Activated T-cell treated with anti-CD3 and anti-CD28 coated beads, Interleukin-2, amount 50 U/mL, for 72 hours (primary cell): ENCODE measurements around the gene ALMS1. TPM values are rescaled to one million over a fixed set of nuclear protein-coding genes. Genes with fewer than 3 reads are reported as not detected.
"Not testable (repeated sequence)": the region's sequence is repeated elsewhere in the genome, so short reads cannot be mapped to it uniquely, and the experiment has no call there.

ENCODE experiments used
- ATAC-seq, 2 donors: fragments of 150-1000 bp; cut with Tn5 transposase; replicated peaks in 1 of 2; 2 replicates each; pipeline ENCODE4 v1.10.0; 2021; ENCODE audit warnings: moderate library complexity in 2 of 2, mild to moderate bottlenecking in 1 of 2
- DNase-seq, 2 donors: peaks; one replicate each; pipeline ENCODE4 v3.0.0; 2021 to 2022; ENCODE audit warnings: mixed read lengths in 1 of 2
- H3K27ac Mint-ChIP-seq: one replicate; pipeline ENCODE4 v1.8.0; 2022; ENCODE audit warnings: mild to moderate bottlenecking, moderate library complexity, mixed read lengths
- H3K27me3 Mint-ChIP-seq: one replicate; pipeline ENCODE4 v1.8.0; 2022; ENCODE audit warnings: low read depth, mixed read lengths
- H3K36me3 Mint-ChIP-seq, 2 donors: one replicate each; pipeline ENCODE4 v1.8.0; 2022; ENCODE audit warnings: mixed read lengths in 2 of 2, mild to moderate bottlenecking in 1 of 2; ENCODE audit not compliant: insufficient read depth in 2 of 2
- H3K4me1 Mint-ChIP-seq: one replicate; pipeline ENCODE4 v1.8.0; 2022; ENCODE audit warnings: low read depth, mixed read lengths
- H3K4me3 Mint-ChIP-seq, 2 donors: one replicate each; pipeline ENCODE4 v1.8.0; 2022; ENCODE audit warnings: mild to moderate bottlenecking in 2 of 2, mixed read lengths in 2 of 2, moderate library complexity in 2 of 2
- H3K9me3 Mint-ChIP-seq, 2 donors: one replicate each; pipeline ENCODE4 v1.8.0; 2022; ENCODE audit warnings: mixed read lengths in 2 of 2
- total RNA-seq, 2 donors: library from RNA; stranded (reverse); gene quantifications; one replicate each; pipeline ENCODE4 v1.2.3, GENCODE V29; 2022

ALMS1 gene
- total RNA-seq, 2 donors from 2014 or later: 13.0 to 16.5 TPM

- Mint-ChIP-seq H3K27ac (peak overlapping the region; percentile 1), H3K9me3 (no peaks in the 10 kb centered on the region), H3K4me3 (no peak overlapping the region), H3K27me3 (no peaks in the 10 kb centered on the region), H3K4me1 (peaks cover 10% of the 10 kb centered on the region), H3K36me3 (peaks cover 8 to 14% of the 10 kb centered on the region in 2 donors)
- DNase-seq (no peak), ATAC-seq (no peak)
Observed at GRCh38 chr2:73489053-73489452, 103.4 kb downstream of the ALMS1 start.

- no peak overlapping the region for H3K4me3 Mint-ChIP-seq
- no peaks in the 10 kb centered on the region for H3K27me3 Mint-ChIP-seq
- peak; percentile 45 to 47 for ATAC-seq
- peaks cover 6 to 7% of the 10 kb centered on the region in 2 donors for H3K36me3 Mint-ChIP-seq
- peaks cover 12% of the 10 kb centered on the region for H3K4me1 Mint-ChIP-seq
- H3K9me3 Mint-ChIP-seq: no peaks in the 10 kb centered on the region
- H3K27ac Mint-ChIP-seq: no peak overlapping the region
- DNase-seq: no peak
Observed at GRCh38 chr2:73494031-73494430, 108.4 kb downstream of the ALMS1 start.

- ATAC-seq: no peak
- DNase-seq: no peak
- H3K27me3 Mint-ChIP-seq: no peaks in the 10 kb centered on the region
- peaks cover 17 to 31% of the 10 kb centered on the region in 2 donors for H3K36me3 Mint-ChIP-seq
- H3K4me3 Mint-ChIP-seq: no peak overlapping the region
- H3K9me3 Mint-ChIP-seq: peaks cover 15 to 19% of the 10 kb centered on the region in 2 donors
- H3K4me1 Mint-ChIP-seq: no peaks in the 10 kb centered on the region
- no peak overlapping the region for H3K27ac Mint-ChIP-seq
Observed at GRCh38 chr2:73503992-73504570, 118.4 kb downstream of the ALMS1 start.

- not testable (repeated sequence) for H3K27me3 Mint-ChIP-seq, DNase-seq, H3K4me3 Mint-ChIP-seq, H3K4me1 Mint-ChIP-seq, ATAC-seq, H3K27ac Mint-ChIP-seq
- peaks cover 20 to 23% of the 10 kb centered on the region in 2 donors for H3K9me3 Mint-ChIP-seq
- H3K36me3 Mint-ChIP-seq: peaks cover 21 to 36% of the 10 kb centered on the region in 2 donors
Observed at GRCh38 chr2:73504850-73505249, 119.2 kb downstream of the ALMS1 start.

GRCh38 chr2:73510470-73510869 is 124.8 kb downstream of the ALMS1 start:
- H3K4me3 Mint-ChIP-seq: not testable (repeated sequence)

GRCh38 chr2:73516033-73516432 is 130.4 kb downstream of the ALMS1 start:
- Mint-ChIP-seq H3K36me3 (peaks cover 11 to 24% of the 10 kb centered on the region in 2 donors), H3K4me3 (no peak overlapping the region), H3K27ac (peak overlapping the region; percentile 41), H3K27me3 (no peaks in the 10 kb centered on the region), H3K9me3 (peaks cover 10 to 12% of the 10 kb centered on the region in 2 donors), H3K4me1 (peaks cover 11% of the 10 kb centered on the region)
- ATAC-seq (no peak), DNase-seq (no peak)

More at GRCh38 chr2:73510470-73510869, 124.8 kb downstream of the ALMS1 start:
- H3K27ac Mint-ChIP-seq, DNase-seq, ATAC-seq, H3K4me1 Mint-ChIP-seq, H3K27me3 Mint-ChIP-seq: not testable (repeated sequence)
- H3K9me3 Mint-ChIP-seq: peaks cover 32 to 33% of the 10 kb centered on the region in 2 donors
- H3K36me3 Mint-ChIP-seq: peaks cover 26 to 53% of the 10 kb centered on the region in 2 donors

GRCh38 chr2:73528688-73529087 is 143.1 kb downstream of the ALMS1 start:
- H3K4me1 Mint-ChIP-seq: no peaks in the 10 kb centered on the region
- peaks cover 17 to 20% of the 10 kb centered on the region in 2 donors for H3K9me3 Mint-ChIP-seq
- H3K27me3 Mint-ChIP-seq: no peaks in the 10 kb centered on the region
- DNase-seq (no peak), ATAC-seq (no peak)
- no peak overlapping the region for H3K4me3 Mint-ChIP-seq
- H3K27ac Mint-ChIP-seq: no peak overlapping the region
- peaks cover 29 to 70% of the 10 kb centered on the region in 2 donors for H3K36me3 Mint-ChIP-seq

GRCh38 chr2:73530773-73531172 is 145.1 kb downstream of the ALMS1 start:
- ATAC-seq, H3K27ac Mint-ChIP-seq, H3K4me1 Mint-ChIP-seq, H3K4me3 Mint-ChIP-seq, DNase-seq, H3K27me3 Mint-ChIP-seq: not testable (repeated sequence)
- peaks cover 17 to 20% of the 10 kb centered on the region in 2 donors for H3K9me3 Mint-ChIP-seq
- peaks cover 29 to 68% of the 10 kb centered on the region in 2 donors for H3K36me3 Mint-ChIP-seq

GRCh38 chr2:73532381-73532780 is 146.7 kb downstream of the ALMS1 start:
- DNase-seq (no peak), ATAC-seq (no peak)
- H3K36me3 Mint-ChIP-seq: peaks cover 31 to 69% of the 10 kb centered on the region in 2 donors
- peaks cover 13 to 14% of the 10 kb centered on the region in 2 donors for H3K9me3 Mint-ChIP-seq
- H3K27ac Mint-ChIP-seq: no peak overlapping the region
- H3K27me3 Mint-ChIP-seq: no peaks in the 10 kb centered on the region
- no peak overlapping the region for H3K4me3 Mint-ChIP-seq
- H3K4me1 Mint-ChIP-seq: no peaks in the 10 kb centered on the region

GRCh38 chr2:73536133-73536840 is 150.7 kb downstream of the ALMS1 start:
- H3K36me3 Mint-ChIP-seq: peaks cover 12 to 50% of the 10 kb centered on the region in 2 donors
- no peak overlapping the region for H3K4me3 Mint-ChIP-seq
- peaks cover 10 to 11% of the 10 kb centered on the region in 2 donors for H3K9me3 Mint-ChIP-seq
- DNase-seq: no peak
- no peaks in the 10 kb centered on the region for H3K27me3 Mint-ChIP-seq
- H3K27ac Mint-ChIP-seq: no peak overlapping the region
- H3K4me1 Mint-ChIP-seq: no peaks in the 10 kb centered on the region
- no peak for ATAC-seq

GRCh38 chr2:73560875-73561274 is 175.2 kb downstream of the ALMS1 start:
- not testable (repeated sequence) for ATAC-seq, DNase-seq, H3K27me3 Mint-ChIP-seq

GRCh38 chr2:73561422-73561821 is 175.8 kb downstream of the ALMS1 start:
- no peak for ATAC-seq
- no peaks in the 10 kb centered on the region for H3K9me3 Mint-ChIP-seq

More at GRCh38 chr2:73560875-73561274, 175.2 kb downstream of the ALMS1 start:
- not testable (repeated sequence) for H3K9me3 Mint-ChIP-seq, H3K4me1 Mint-ChIP-seq, H3K36me3 Mint-ChIP-seq, H3K4me3 Mint-ChIP-seq
- H3K27ac Mint-ChIP-seq: peak overlapping the region; percentile 54

GRCh38 chr2:73564986-73565385 is 179.3 kb downstream of the ALMS1 start:
- Mint-ChIP-seq H3K4me3 (no peak overlapping the region), H3K9me3 (no peaks in the 10 kb centered on the region), H3K36me3 (peaks cover 0 to 5% of the 10 kb centered on the region in 2 donors), H3K27me3 (no peaks in the 10 kb centered on the region), H3K27ac (no peak overlapping the region), H3K4me1 (no peaks in the 10 kb centered on the region)
- ATAC-seq (no peak), DNase-seq (no peak)

More at GRCh38 chr2:73561422-73561821, 175.8 kb downstream of the ALMS1 start:
- DNase-seq: no peak
- Mint-ChIP-seq H3K27me3 (no peaks in the 10 kb centered on the region), H3K27ac (no peak overlapping the region), H3K36me3 (peaks cover 0 to 5% of the 10 kb centered on the region in 2 donors), H3K4me1 (no peaks in the 10 kb centered on the region), H3K4me3 (no peak overlapping the region)
